Heart left ventricle (tissue), 13 donors: ENCODE results near the gene C11orf97.

Experiments used
- POLR2A ChIP-seq, 2 donors: fragments of 450-650 bp; IDR thresholded peaks; one replicate each; pipeline ENCODE4 v1.6.1; 2017; ENCODE audit warnings: antibody characterized with exemption in 2 of 2, mild to moderate bottlenecking in 2 of 2, moderate library complexity in 2 of 2
- TF ChIP-seq, protein P1 (sequence below), 12 donors: fragments of 200-600 bp; sonication (generic) in 4 of 12; IDR thresholded peaks; one replicate each; pipeline versions ENCODE4 v1.5.0 to v1.8.0; 2018 to 2022; ENCODE audit warnings: antibody characterized with exemption in 12 of 12, mild to moderate bottlenecking in 5 of 12
- donor health status: ischemic (EF 13 %, LVEDD 7.1; RV severe dilation, severe dysfunction).
- donor health status: DM: no; HTN: yes; CAD: no.
- donor health status: DM: no; HTN: no; CAD: no.
- donor health status: ischemic (EF 25% LVEDD 6.9; RV normal size, moderate dysfunction).
- donor health status: ischemic (EF 25% LVEDD 5.7; RV mildly dilated, moderate dysfunction).
- donor health status: ischemic (EF 35%, LVEDD 5.7; RV mildly dilated, moderate dysfunction).
- donor health status: nonischemic (EF 11% LVEDD 7.7; RV severe dilation, severe dysfunction).
- donor health status: DM: yes; HTN: yes; CAD: no.
- donor health status: PGD.
- donor health status: ischemic (EF 29% LVEDD 5.4; RV normal size, mild dysfunction).
- donor health status: nonischemic (EF 23%, LVEDD 6.1; RV moderate dilation, normal function).

DNA sequence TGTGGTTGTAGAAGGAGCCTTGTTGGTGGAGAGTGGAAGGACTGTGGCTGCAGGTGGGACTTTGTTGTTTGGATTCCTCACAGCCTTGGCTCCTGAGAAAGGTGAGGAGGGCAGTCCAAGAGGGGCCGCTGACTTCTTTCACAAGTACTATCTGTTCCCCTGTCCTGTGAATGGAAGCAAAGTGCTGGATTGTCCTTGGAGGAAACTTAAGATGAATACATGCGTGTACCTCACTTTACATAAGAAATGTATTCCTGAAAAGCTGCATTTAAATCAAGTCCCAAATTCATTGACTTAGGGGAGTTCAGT is 33.9 kb downstream of the C11orf97 start:
- TF ChIP-seq, protein P1, sequence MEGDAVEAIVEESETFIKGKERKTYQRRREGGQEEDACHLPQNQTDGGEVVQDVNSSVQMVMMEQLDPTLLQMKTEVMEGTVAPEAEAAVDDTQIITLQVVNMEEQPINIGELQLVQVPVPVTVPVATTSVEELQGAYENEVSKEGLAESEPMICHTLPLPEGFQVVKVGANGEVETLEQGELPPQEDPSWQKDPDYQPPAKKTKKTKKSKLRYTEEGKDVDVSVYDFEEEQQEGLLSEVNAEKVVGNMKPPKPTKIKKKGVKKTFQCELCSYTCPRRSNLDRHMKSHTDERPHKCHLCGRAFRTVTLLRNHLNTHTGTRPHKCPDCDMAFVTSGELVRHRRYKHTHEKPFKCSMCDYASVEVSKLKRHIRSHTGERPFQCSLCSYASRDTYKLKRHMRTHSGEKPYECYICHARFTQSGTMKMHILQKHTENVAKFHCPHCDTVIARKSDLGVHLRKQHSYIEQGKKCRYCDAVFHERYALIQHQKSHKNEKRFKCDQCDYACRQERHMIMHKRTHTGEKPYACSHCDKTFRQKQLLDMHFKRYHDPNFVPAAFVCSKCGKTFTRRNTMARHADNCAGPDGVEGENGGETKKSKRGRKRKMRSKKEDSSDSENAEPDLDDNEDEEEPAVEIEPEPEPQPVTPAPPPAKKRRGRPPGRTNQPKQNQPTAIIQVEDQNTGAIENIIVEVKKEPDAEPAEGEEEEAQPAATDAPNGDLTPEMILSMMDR (IDR thresholded peaks at IDR 0.05): no peak
- TF ChIP-seq POLR2A (IDR thresholded peaks at IDR 0.05): no peak
